Stimulated activated CD8-positive, alpha-beta memory T cell treated with anti-CD3 and anti-CD28 coated beads, Interleukin-15, amount 100 ng/mL, for 4 hours (primary cell): ENCODE data around the gene AFF3.
"Not testable (repeated sequence)": the region's sequence is repeated elsewhere in the genome, so short reads cannot be mapped to it uniquely, and the experiment has no call there.

Experiments used
- DNase-seq, 2 donors: peaks; one replicate each; pipeline ENCODE4 v3.0.0-alpha.2; 2020; ENCODE audit warnings: low read depth in 2 of 2

The AFF3 gene

DNA sequence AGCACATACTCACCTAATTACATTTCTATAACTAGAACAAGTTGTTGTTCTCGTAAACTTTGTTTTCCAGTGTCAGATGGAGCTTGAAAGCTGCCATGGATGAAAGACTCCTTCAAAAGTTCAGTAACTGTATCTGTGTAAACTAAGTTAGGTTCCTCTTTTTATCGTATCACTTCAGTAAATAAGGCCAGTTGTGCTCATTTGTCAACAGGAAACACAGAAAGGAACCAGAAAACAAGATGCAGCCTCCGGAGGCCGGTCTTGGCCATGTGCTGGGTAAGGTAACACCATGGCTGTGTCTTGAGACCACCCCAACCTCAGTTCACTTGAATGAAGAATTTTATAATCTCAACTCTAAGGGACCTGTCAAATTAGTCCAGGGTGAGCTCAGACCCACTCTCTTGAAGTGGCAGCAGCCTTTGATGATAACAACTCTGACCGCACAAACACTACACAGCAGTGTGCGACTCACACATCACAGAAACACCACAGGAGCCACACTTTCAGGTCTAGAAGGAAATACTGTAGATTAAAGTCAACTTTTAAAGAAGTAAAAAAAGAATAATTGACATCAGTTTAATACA lies 213.8 kb downstream of the AFF3 start:
- no peak for DNase-seq

- DNase-seq: not testable (repeated sequence)
Measured at GRCh38 chr2:99927690-99928207, 214.6 kb downstream of the AFF3 start.

DNA sequence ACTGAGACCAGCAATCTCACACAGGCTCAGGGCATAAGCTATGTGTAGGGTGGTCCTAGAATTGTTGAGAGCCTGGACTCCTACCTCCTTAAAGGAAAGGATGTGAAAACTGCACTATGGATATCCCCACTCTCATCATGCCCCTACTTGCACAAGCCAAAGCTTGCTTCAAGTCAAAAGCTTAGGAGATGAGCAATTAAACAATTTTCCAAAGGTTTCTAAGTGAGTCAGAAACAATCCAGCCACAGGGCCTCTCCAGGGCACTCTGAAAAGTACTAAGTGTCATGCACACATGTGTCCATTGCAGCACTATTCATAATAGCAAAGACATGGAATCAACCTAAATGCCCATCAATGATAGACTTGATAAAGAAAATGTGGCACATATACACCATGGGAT lies 215.4 kb downstream of the AFF3 start:
- no peak for DNase-seq

GRCh38 chr2:99925960-99926359 lies 216.4 kb downstream of the AFF3 start:
- no peak for DNase-seq

GRCh38 chr2:99922664-99923063 lies 219.7 kb downstream of the AFF3 start:
- no peak for DNase-seq

- DNase-seq: no peak
Measured at GRCh38 chr2:99921903-99922302, 220.5 kb downstream of the AFF3 start.

- no peak for DNase-seq
Measured at GRCh38 chr2:99918389-99918788, 224.0 kb downstream of the AFF3 start.

DNA sequence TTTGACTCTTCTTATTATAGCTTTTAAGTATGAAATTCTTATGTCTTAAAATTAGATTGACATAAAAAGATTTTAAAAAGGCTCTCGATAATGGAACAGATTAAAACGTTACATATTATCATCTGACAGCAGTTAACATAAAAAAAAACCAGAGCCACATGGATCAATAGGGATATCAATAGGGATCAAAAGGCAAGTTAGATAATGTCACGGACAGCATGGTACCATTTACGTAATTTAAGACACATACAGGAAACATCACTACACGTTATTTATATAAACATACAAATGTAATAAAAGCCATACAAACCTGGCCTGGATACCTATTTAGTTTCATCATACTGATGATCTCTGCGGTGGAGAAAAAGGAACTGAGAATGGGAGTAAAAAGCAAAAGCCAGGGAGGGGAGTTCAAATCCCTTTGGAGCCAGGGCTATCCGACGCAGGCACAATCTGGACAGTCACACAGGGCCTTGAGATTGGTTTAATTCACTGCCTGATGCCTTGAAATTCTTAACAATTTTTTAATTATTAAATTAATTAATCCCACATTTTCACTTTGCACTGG lies 227.2 kb downstream of the AFF3 start:
- no peak for DNase-seq

DNA sequence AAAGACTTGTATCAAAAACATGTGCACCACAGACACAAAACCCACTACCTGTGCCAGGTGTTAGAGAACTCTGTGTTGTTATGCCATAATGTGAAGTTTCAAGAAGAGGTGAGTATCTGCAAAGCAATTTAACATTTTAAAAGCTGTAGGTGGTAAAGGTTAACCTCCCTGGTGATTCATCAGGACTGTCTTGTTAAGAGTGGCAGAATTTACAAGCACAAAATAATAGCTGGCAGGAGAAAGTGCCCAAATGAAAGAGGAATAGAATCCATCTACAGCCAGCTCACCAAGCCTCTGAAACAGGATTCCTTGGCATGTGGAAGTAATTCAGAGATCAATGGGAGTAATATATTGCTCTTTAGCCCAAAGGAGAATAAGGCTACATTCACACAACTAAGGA lies 230.7 kb downstream of the AFF3 start:
- DNase-seq: no peak

- DNase-seq: no peak
Measured at GRCh38 chr2:99910902-99911301, 231.5 kb downstream of the AFF3 start.

GRCh38 chr2:99905636-99906035 lies 236.8 kb downstream of the AFF3 start:
- no peak for DNase-seq

DNA sequence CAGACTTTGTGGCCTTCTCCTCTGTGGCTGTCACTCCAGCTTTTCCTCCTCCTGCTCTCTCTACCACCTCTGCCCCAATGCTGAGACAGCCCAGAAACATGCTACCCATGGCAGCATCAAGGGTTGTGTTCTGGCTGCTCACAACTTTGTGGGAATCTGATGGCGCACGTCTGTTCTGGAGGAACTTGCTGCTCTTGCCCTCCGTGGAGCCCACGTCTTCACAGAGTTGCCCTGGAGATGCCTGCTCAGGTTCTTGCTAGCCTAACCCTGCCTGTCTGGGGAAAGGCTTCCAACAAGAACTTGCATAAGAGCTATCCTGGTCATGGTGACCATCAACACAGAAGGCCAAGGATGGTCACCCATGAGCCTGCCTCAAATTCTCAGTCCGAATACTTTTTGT lies 237.4 kb downstream of the AFF3 start:
- no peak for DNase-seq

DNA sequence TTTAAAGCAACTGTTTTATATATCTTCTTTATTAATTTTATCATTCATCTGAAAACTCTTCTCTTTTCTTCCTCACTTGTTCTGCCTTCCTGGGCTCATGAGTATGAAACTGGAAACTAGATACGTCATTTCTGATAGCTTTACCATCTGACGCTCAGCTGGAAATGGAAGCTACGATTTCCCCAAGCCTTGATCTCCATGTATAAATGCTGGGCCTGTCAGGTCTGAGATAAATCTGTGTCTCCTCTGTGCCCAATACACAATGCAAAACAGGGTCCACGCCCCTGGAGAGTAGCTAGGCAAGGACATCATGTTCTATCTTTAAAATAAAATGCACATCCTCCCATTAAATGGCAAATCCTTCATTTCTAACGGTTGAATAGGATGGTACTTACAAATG lies 238.4 kb downstream of the AFF3 start:
- no peak for DNase-seq

GRCh38 chr2:99900556-99900955 lies 241.8 kb downstream of the AFF3 start:
- DNase-seq: no peak

DNA sequence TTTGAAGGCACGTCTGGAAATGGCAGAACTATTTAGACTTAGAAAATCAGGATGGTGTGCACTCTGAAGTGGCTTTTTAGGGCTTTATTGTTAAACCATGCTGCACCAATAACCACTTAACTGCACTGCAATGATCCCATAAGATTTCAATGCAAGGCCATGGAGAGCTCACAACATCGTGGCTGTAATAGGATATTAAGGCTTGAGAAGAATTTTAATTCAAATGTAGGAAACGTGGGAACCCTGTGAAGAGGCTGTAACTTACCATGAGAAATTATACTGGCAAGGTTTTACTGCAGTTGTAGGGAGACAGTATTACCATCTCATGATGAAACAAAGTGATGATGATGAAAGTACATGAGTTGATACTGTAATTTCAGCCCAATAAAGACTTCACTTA lies 242.5 kb downstream of the AFF3 start:
- DNase-seq: no peak

DNA sequence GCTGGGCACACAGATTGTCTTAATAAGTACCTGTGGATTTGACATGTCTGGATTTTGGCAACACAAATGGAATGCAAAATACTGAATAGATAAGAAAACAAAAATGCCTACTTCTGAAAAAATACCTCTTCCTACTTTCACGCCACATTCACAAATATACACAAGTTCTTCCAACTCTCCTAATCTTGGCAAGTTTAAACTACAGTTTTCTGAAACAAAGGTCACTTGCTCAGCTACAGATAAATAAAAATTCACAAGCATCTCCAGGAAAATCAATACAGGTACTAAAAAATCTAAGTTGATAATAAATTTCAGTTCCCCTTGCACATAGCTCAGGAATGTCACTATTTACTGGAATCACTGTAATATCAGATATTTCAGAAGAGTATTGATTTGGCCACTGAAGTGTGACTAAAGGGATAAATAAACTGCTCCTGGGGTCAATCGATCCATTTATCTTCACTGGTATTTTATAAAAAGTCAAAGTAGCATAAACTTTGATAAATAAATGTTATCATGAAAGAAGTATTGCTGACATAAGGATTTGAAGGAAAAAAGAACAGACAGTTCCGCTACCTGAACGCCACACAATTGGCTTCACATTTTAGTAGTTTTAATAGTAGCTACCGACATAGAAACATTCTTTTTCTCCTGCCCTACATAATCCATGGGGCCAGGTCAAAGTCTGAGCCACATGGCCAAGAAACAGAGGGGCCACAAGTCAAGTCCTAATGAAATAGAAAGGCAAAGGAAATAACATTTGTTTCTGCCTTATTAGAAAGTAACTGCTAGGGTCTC lies 243.1 kb downstream of the AFF3 start:
- DNase-seq: no peak

- DNase-seq: no peak
Measured at GRCh38 chr2:99898336-99899048, 243.9 kb downstream of the AFF3 start.

GRCh38 chr2:99891428-99891780 lies 251.0 kb downstream of the AFF3 start:
- no peak for DNase-seq

- DNase-seq: no peak
Measured at GRCh38 chr2:99890568-99891427, 251.6 kb downstream of the AFF3 start.

DNA sequence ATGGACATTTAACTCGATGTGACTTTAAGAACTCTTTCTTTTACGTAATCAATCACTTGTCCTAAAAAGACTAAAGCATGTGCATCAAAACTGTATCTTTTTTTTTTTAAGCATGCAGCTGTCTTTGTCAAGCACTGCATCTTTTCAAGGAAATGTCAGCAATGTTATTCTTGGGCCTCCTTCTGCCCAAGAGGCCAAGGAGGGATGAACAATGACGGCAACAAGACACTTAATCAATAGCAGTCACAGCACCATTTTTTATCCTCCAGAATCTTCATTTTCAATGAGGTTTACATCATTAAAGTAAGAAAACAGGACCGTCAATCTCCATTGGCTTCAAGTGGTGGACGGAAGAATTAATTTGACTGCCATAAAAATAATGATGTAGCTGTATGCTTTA lies 253.8 kb downstream of the AFF3 start:
- DNase-seq: no peak

GRCh38 chr2:99886418-99886817 lies 256.0 kb downstream of the AFF3 start:
- DNase-seq: no peak

DNA sequence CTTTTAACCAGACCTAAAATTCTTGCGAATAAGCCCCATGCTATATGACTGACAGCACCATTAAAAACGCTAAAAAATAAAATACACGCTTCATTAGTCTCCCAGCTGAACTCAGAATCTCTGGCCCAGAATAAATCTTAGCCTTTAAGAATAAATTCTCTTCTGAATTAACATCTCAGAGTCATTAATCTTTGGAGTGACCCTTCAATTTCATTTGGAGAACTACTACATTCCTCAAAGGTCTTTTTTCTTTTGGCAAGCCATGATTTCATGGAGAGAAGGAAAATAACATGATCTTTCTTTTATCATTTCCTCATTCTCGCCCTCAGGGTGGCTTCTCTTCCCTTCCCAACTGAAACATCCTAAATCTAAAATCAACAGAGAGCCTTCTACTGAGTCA lies 259.0 kb downstream of the AFF3 start:
- DNase-seq: no peak
